PFSK-1 (cell line): ENCODE data around the gene CALML4.

Source experiments
- FOXP2 ChIP-seq: optimal IDR thresholded peaks from 2 replicates; pipeline ENCODE3; 2011; ENCODE audit warnings: borderline replicate concordance, control low read depth, inconsistent platforms; ENCODE audit not compliant: insufficient read depth; ENCODE audit errors: extremely low read length, extremely low read depth
- POLR2AphosphoS5 ChIP-seq: IDR thresholded peaks from 2 replicates; pipeline ENCODE4 v1.6.1; 2012; ENCODE audit warnings: low read depth, mild to moderate bottlenecking, control low read depth, low read length, moderate library complexity
- REST ChIP-seq, 2 experiments: IDR thresholded peaks; 2 replicates each; pipeline versions ENCODE4 v1.6.1 to v1.8.0; 2011 to 2012; ENCODE audit warnings: low read depth in 2 of 2, low read length in 2 of 2, control low read depth in 1 of 2, inconsistent platforms in 1 of 2, mild to moderate bottlenecking in 1 of 2, moderate library complexity in 1 of 2; ENCODE audit not compliant: insufficient read depth in 1 of 2
- SIN3A ChIP-seq: IDR thresholded peaks from 2 replicates; pipeline ENCODE4 v1.6.1; 2012; ENCODE audit warnings: mild to moderate bottlenecking, low read length, moderate library complexity, borderline replicate concordance; ENCODE audit not compliant: insufficient read depth
- TAF1 ChIP-seq: IDR thresholded peaks from 2 replicates; pipeline ENCODE4 v1.6.1; 2012; ENCODE audit warnings: low read length, control low read depth, borderline replicate concordance; ENCODE audit not compliant: insufficient read depth

CALML4 gene

GRCh38 chr15:68214838-68215254 lies 9.7 kb upstream of the CALML4 start:
- TF ChIP-seq SIN3A (no peak), TAF1 (no peak), POLR2AphosphoS5 (no peak), FOXP2 (no peak), REST (IDR thresholded peaks at IDR 0.05; ENCODE audit: insufficient read depth in 1 of 2, low read depth in 2 of 2, low read length in 2 of 2) (no peak)

GRCh38 chr15:68213991-68214837 lies 9.1 kb upstream of the CALML4 start:
- TF ChIP-seq REST (IDR thresholded peaks at IDR 0.05; ENCODE audit: insufficient read depth in 1 of 2, low read depth in 2 of 2, low read length in 2 of 2) (no peak), TAF1 (no peak), FOXP2 (no peak), SIN3A (no peak), POLR2AphosphoS5 (no peak)

- no peak for TF ChIP-seq FOXP2
Observed at GRCh38 chr15:68211656-68212320, 6.7 kb upstream of the CALML4 start.

GRCh38 chr15:68210821-68211655 lies 5.9 kb upstream of the CALML4 start:
- TF ChIP-seq TAF1: no peak
- TF ChIP-seq FOXP2: peak; percentile 97
- TF ChIP-seq REST (IDR thresholded peaks at IDR 0.05; ENCODE audit: insufficient read depth in 1 of 2, low read depth in 2 of 2, low read length in 2 of 2): no peak
- TF ChIP-seq POLR2AphosphoS5: no peak
- no peak for TF ChIP-seq SIN3A

- TF ChIP-seq TAF1: no peak
- no peak for TF ChIP-seq FOXP2
- no peak for TF ChIP-seq POLR2AphosphoS5
- no peak for TF ChIP-seq SIN3A
- no peak for TF ChIP-seq REST (IDR thresholded peaks at IDR 0.05; ENCODE audit: insufficient read depth in 1 of 2, low read depth in 2 of 2, low read length in 2 of 2)
Observed at GRCh38 chr15:68210409-68210756, 5.3 kb upstream of the CALML4 start.
